K562 (cell line): ENCODE measurements around the gene ATP6V1A. TPM values are rescaled to one million over a fixed set of nuclear protein-coding genes. Genes with fewer than 3 reads are reported as not detected.

Source experiments
- ATAC-seq: fragments of 200-7000 bp; cut with Tn5 transposase; 3 replicates; pipeline ENCODE4 v1.9.1; 2020; ENCODE audit warnings: moderate library complexity
- BruUV-seq: library from RNA; stranded (reverse); fragments of 400-500 nt; replicated peaks from 2 replicates; lab custom pipeline; 2021; lab: Mats Ljungman, UMichigan
- CTCF ChIA-PET: fragments of 300-600 bp; formaldehyde crosslinking; extraction: SDS; loops from one replicate; lab custom pipeline; 2021; ENCODE audit warnings: low intra/inter-chr PET ratio; lab: Yijun Ruan, JAX
- POLR2A ChIA-PET: fragments of 300-600, 350-650 bp; sonication (Branson Sonifier 250); formaldehyde crosslinking; extraction: SDS; loops from one replicate; lab custom pipeline; 2021; ENCODE audit warnings: antibody characterized with exemption, inconsistent platforms; lab: Yijun Ruan, JAX
- DNase-seq, 4 experiments: peaks; one replicate each; pipeline versions ENCODE4 v3.0.0 to v3.0.0-alpha.2; 2011 to 2018; ENCODE audit warnings: low spot score in 3 of 4, mixed read lengths in 3 of 4; ENCODE audit errors: extremely low read depth in 1 of 4
- FAIRE-seq: peaks from 2 replicates; lab custom pipeline; 2011; peaks lifted over from hg19 to GRCh38; lab: Jason Lieb, UNC
- H2AFZ ChIP-seq: 2 replicates; pipeline ENCODE4 v1.6.0; 2011; ENCODE audit warnings: low read depth, low read length, control low read depth, inconsistent platforms
- H3K27ac ChIP-seq: fragments of 200-600 bp; 3 replicates; pipeline ENCODE4 v1.8.0; 2011; ENCODE audit warnings: low read depth, mild to moderate bottlenecking, control low read depth, inconsistent platforms, low read length, moderate library complexity, mixed read lengths; ENCODE audit errors: extremely low read depth
- H3K27me3 ChIP-seq, 2 experiments: fragments of 300-600 bp in 1 of 2; 2 replicates in 1 of 2; 3 replicates in 1 of 2; pipeline versions ENCODE4 v1.6.0 to v1.8.0; 2011; ENCODE audit warnings: inconsistent platforms in 2 of 2, low read length in 2 of 2, mild to moderate bottlenecking in 1 of 2, mixed read lengths in 1 of 2, moderate library complexity in 1 of 2; ENCODE audit not compliant: control insufficient read depth in 2 of 2, insufficient read depth in 2 of 2
- H3K36me3 ChIP-seq: fragments of 300-600 bp; 3 replicates; pipeline ENCODE4 v1.8.0; 2011; ENCODE audit warnings: mild to moderate bottlenecking, low read length, inconsistent platforms; ENCODE audit not compliant: control insufficient read depth, insufficient read depth
- H3K4me1 ChIP-seq, 2 experiments: fragments of 200-600 bp in 1 of 2; replicated peaks in 1 of 2; 2 replicates in 1 of 2; 3 replicates in 1 of 2; pipeline versions ENCODE4 v1.5.1 to v1.8.0; 2011; ENCODE audit warnings: inconsistent platforms in 2 of 2, low read length in 2 of 2, mild to moderate bottlenecking in 1 of 2, mixed read lengths in 1 of 2, moderate library complexity in 1 of 2; ENCODE audit not compliant: control insufficient read depth in 2 of 2, insufficient read depth in 2 of 2
- H3K4me2 ChIP-seq: 2 replicates; pipeline ENCODE4 v1.6.1; 2011; ENCODE audit warnings: low read length, control low read depth, inconsistent platforms, mixed read lengths; ENCODE audit not compliant: insufficient read depth
- H3K4me3 ChIP-seq: fragments of 200-600 bp; sonication (generic), shearing (Covaris generic); 2 replicates; pipeline ENCODE4 v1.5.1; 2016; ENCODE audit warnings: control low read depth, inconsistent platforms
- H3K79me2 ChIP-seq: fragments of 200-600 bp; 3 replicates; pipeline ENCODE4 v1.8.0; 2011; ENCODE audit warnings: low read length, inconsistent platforms; ENCODE audit not compliant: control insufficient read depth, insufficient read depth
- H3K9ac ChIP-seq, 2 experiments: 2 replicates each; pipeline versions ENCODE4 v1.6.0 to v1.6.1; 2011; ENCODE audit warnings: low read depth in 2 of 2, low read length in 2 of 2, control low read depth in 1 of 2, inconsistent platforms in 1 of 2, mild to moderate bottlenecking in 1 of 2, mixed read lengths in 1 of 2; ENCODE audit not compliant: insufficient read depth in 1 of 2
- H3K9me1 ChIP-seq: one replicate; pipeline ENCODE4 v1.6.0; 2011; ENCODE audit warnings: inconsistent platforms, mild to moderate bottlenecking, low read length, moderate library complexity; ENCODE audit not compliant: control insufficient read depth, insufficient read depth
- H3K9me3 ChIP-seq: replicated peaks from 2 replicates; pipeline ENCODE4 v1.5.1; 2011; ENCODE audit warnings: low read depth, low read length, inconsistent platforms; ENCODE audit not compliant: control insufficient read depth, insufficient read depth
- H4K20me1 ChIP-seq: replicated peaks from 2 replicates; pipeline ENCODE4 v1.6.1; 2011; ENCODE audit warnings: low read length, inconsistent platforms, mixed read lengths; ENCODE audit not compliant: control insufficient read depth, insufficient read depth
- DACH1 ChIP-seq: fragments of 450-650 bp; IDR thresholded peaks from 2 replicates; pipeline ENCODE4 v1.6.1; 2018; ENCODE audit not compliant: partially characterized antibody
- ESRRA ChIP-seq: fragments of 450-650 bp; IDR thresholded peaks from 2 replicates; pipeline ENCODE4 v1.6.1; 2014; ENCODE audit warnings: low read depth, mild to moderate bottlenecking, moderate library complexity, borderline replicate concordance
- FOXO4 ChIP-seq: fragments of 450-650 bp; formaldehyde crosslinking; IDR thresholded peaks from 2 replicates; pipeline ENCODE4 v1.4.0; 2020; ENCODE audit warnings: mild to moderate bottlenecking, moderate library complexity
- HNRNPL ChIP-seq: fragments of 200-400 bp; formaldehyde crosslinking; IDR thresholded peaks from 2 replicates; pipeline ENCODE4 v1.6.1; 2017; ENCODE audit warnings: low read depth, mild to moderate bottlenecking, low read length
- KDM5B ChIP-seq: fragments of 200-600 bp; sonication (generic); IDR thresholded peaks from 2 replicates; pipeline ENCODE4 v1.6.1; 2012; ENCODE audit warnings: low read depth, mild to moderate bottlenecking, moderate library complexity, low read length, control low read depth, inconsistent platforms; ENCODE audit not compliant: insufficient replicate concordance
- PRPF4 ChIP-seq: fragments of 200-400 bp; formaldehyde crosslinking; IDR thresholded peaks from one replicate; pipeline ENCODE4 v1.6.1; 2017; ENCODE audit warnings: low read length, low read depth, mild to moderate bottlenecking; ENCODE audit not compliant: insufficient read depth, poor library complexity, severe bottlenecking
- SIRT6 ChIP-seq: IDR thresholded peaks from one replicate; pipeline ENCODE4 v1.6.1; 2012; ENCODE audit warnings: low read depth, mild to moderate bottlenecking, control low read depth, inconsistent platforms, low read length, moderate library complexity
- SRSF7 ChIP-seq: fragments of 200-400 bp; formaldehyde crosslinking; optimal IDR thresholded peaks from 2 replicates; pipeline ENCODE3; 2017; ENCODE audit warnings: mild to moderate bottlenecking, low read depth, low read length
- ZNF146 ChIP-seq: IDR thresholded peaks from one replicate; pipeline ENCODE4 v1.6.1; 2018; ENCODE audit warnings: missing compliant biosample characterization; ENCODE audit not compliant: unreplicated experiment
- ZNF274 ChIP-seq: IDR thresholded peaks from 2 replicates; pipeline ENCODE4 v1.6.1; 2011; ENCODE audit warnings: low read depth, mild to moderate bottlenecking, low read length, moderate library complexity, borderline replicate concordance
- WGBS: fragments of 100-300 bp; shearing (Covaris generic); methylation state at CpG from one replicate; pipeline ENCODE4 v1.1.6; 2016; ENCODE audit warnings: low coverage, mixed read lengths; ENCODE audit not compliant: insufficient coverage; ENCODE audit errors: missing lambda C conversion rate; 5-methylcytosine and 5-hydroxymethylcytosine counted together
- in situ Hi-C: fragments of 300-500 bp; cut with MboI; formaldehyde crosslinking; loops from 4 replicates; pipeline ENCODE4 v1.15.0; 2018; ENCODE audit warnings: inconsistent platforms, mixed read lengths
- intact Hi-C: fragments of 100-400 bp; cut with micrococcal nuclease; formaldehyde crosslinking; loops from 2 replicates; pipeline ENCODE4 v1.14.2; 2022
- polyA plus RNA-seq, 8 experiments: library from polyadenylated mRNA; depleted of rRNA in 4 of 8; stranded (reverse) in 5 of 8; unstranded in 3 of 8; fragments of >200 nt; fragmentation: Nextera tagmentation in 2 of 8; fragmentation: Illumina TruSeq in 1 of 8; extraction: Ambion mirVana in 2 of 8; extraction: Trizol in 1 of 8; gene quantifications; 2 replicates each; pipeline versions ENCODE4 v1.2.1 to v1.2.3, GENCODE V29; 2011 to 2014; ENCODE audit warnings: inconsistent platforms in 1 of 8, missing spikeins in 1 of 8
- total RNA-seq, 7 experiments: library from RNA; depleted of rRNA in 6 of 7; stranded (reverse); fragments of >200 nt in 6 of 7; fragmentation: Illumina TruSeq in 2 of 7; extraction: Trizol in 2 of 7; gene quantifications; 2 replicates each; pipeline versions ENCODE4 v1.2.1 to v1.2.3, GENCODE V29; 2011 to 2021; ENCODE audit warnings: low replicate concordance in 1 of 7

The ATP6V1A gene
- total and polyA plus RNA-seq, 9 of the 15 experiments (the other 6 are each of a cell fraction or from before 2014, with no cell fraction given), result 23.6 to 57.1 (median 39.9) TPM

GRCh38 chr3:113698956-113699355, 47.9 kb upstream of the ATP6V1A start:
- 46% methylated on average over 11 of the region's 24 CpGs for WGBS

GRCh38 chr3:113707835-113708234, 39.0 kb upstream of the ATP6V1A start:
- no peaks in the 10 kb centered on the region for H3K79me2 ChIP-seq
- BruUV-seq, result no TSS peak
- POLR2A ChIA-PET, result no interaction called here
- H3K27me3 ChIP-seq, result no peaks in the 10 kb centered on the region
- intact Hi-C loops, result no loop called here
- ATAC-seq (no peak), DNase-seq (no peak), FAIRE-seq (no peak)
- no peak overlapping the region for H3K4me2 ChIP-seq
- H2AFZ ChIP-seq, result no peak overlapping the region
- TF ChIP-seq FOXO4 (CRISPR knock-in tag) (no peak), SIRT6 (no peak), ZNF146 (CRISPR knock-in tag) (peak; percentile 75)
- CTCF ChIA-PET, result no interaction called here
- no peak overlapping the region for H3K4me3 ChIP-seq
- H3K9me3 ChIP-seq, result no peaks in the 10 kb centered on the region
- H3K36me3 ChIP-seq, result no peaks in the 10 kb centered on the region
- H4K20me1 ChIP-seq, result no peaks in the 10 kb centered on the region
- no peak overlapping the region for H3K9ac ChIP-seq
- H3K9me1 ChIP-seq, result no peaks in the 10 kb centered on the region
- no peak overlapping the region for H3K27ac ChIP-seq
- no peaks in the 10 kb centered on the region; a peak in 1 of 5 replicates for H3K4me1 ChIP-seq
- 7% methylated on average over 4 of the region's 4 CpGs for WGBS
- in situ Hi-C loops, result no loop called here

More at GRCh38 chr3:113698956-113699355, 47.9 kb upstream of the ATP6V1A start:
- no peak overlapping the region for H3K9ac ChIP-seq
- BruUV-seq, result no TSS peak
- no peaks in the 10 kb centered on the region for H3K27me3 ChIP-seq
- intact Hi-C loops, result no loop called here
- no peaks in the 10 kb centered on the region for H3K9me3 ChIP-seq
- no peak overlapping the region for H3K27ac ChIP-seq
- in situ Hi-C loops, result no loop called here
- no peaks in the 10 kb centered on the region for H3K36me3 ChIP-seq
- H3K4me1 ChIP-seq, result peaks cover 0 to 5% of the 10 kb centered on the region in 2 experiments; a peak in 2 of 5 replicates
- DNase-seq, result peak in 1 of 4 experiments; percentile 11
- ATAC-seq, result no peak
- FAIRE-seq, result no peak
- peaks cover 14% of the 10 kb centered on the region; the same call in 2 of the 3 replicates for H3K79me2 ChIP-seq
- POLR2A ChIA-PET, result no interaction called here
- H3K4me2 ChIP-seq, result no peak overlapping the region
- H3K9me1 ChIP-seq, result no peaks in the 10 kb centered on the region
- no peak overlapping the region for H3K4me3 ChIP-seq
- CTCF ChIA-PET, result no interaction called here
- no peaks in the 10 kb centered on the region for H4K20me1 ChIP-seq
- no peak overlapping the region for H2AFZ ChIP-seq
- no peak for TF ChIP-seq DACH1
- no peak for TF ChIP-seq SRSF7
- no peak for TF ChIP-seq ZNF274
- TF ChIP-seq ESRRA, result no peak
- no peak for TF ChIP-seq PRPF4
- no peak for TF ChIP-seq KDM5B
- no peak for TF ChIP-seq HNRNPL
